OCI-LY3 (cell line): ENCODE results near the gene MCRS1.

Experiments
- H2AFZ ChIP-seq: fragments of 200-600, 300-600 bp; shearing (Covaris generic); 2 replicates; pipeline ENCODE4 v1.6.0; 2014; ENCODE audit warnings: antibody characterized with exemption, low read depth, low read length
- H3K27ac ChIP-seq: fragments of 200-600, 300-600 bp; sonication (generic); 2 replicates; pipeline ENCODE4 v1.5.1; 2014; ENCODE audit warnings: mild to moderate bottlenecking, low read length, moderate library complexity, mixed read lengths
- H3K27me3 ChIP-seq: fragments of 200-600, 300-600 bp; sonication (generic); 2 replicates; pipeline ENCODE4 v1.6.1; 2014; ENCODE audit warnings: low read depth, low read length, mixed read lengths
- H3K36me3 ChIP-seq: fragments of 200-600, 300-600 bp; sonication (generic); replicated peaks from 2 replicates; pipeline ENCODE3; 2014; ENCODE audit warnings: low read depth, low read length, mixed read lengths
- H3K4me1 ChIP-seq: fragments of 300-600, 200-600 bp; sonication (generic); 2 replicates; pipeline ENCODE4 v1.6.1; 2014; ENCODE audit warnings: low read length, mixed read lengths
- H3K4me2 ChIP-seq: fragments of 200-600, 300-600 bp; sonication (generic); 2 replicates; pipeline ENCODE4 v1.6.1; 2014; ENCODE audit warnings: low read length, mixed read lengths
- H3K4me3 ChIP-seq: fragments of 300-600, 200-600 bp; sonication (generic); 2 replicates; pipeline ENCODE4 v1.5.1; 2014; ENCODE audit warnings: antibody characterized with exemption, mild to moderate bottlenecking, low read length, moderate library complexity
- H3K79me2 ChIP-seq: fragments of 300-600, 200-600 bp; shearing (Covaris generic); 2 replicates; pipeline ENCODE4 v1.6.1; 2014; ENCODE audit warnings: mild to moderate bottlenecking, low read length, mixed read lengths
- H3K9ac ChIP-seq: fragments of 300-600, 200-600 bp; shearing (Covaris generic); 2 replicates; pipeline ENCODE4 v1.6.0; 2014; ENCODE audit warnings: mild to moderate bottlenecking, low read length, moderate library complexity
- H3K9me3 ChIP-seq: fragments of 200-600, 300-600 bp; shearing (Covaris generic); 2 replicates; pipeline ENCODE4 v1.6.1; 2014; ENCODE audit warnings: low read length, mixed read lengths; ENCODE audit not compliant: insufficient read depth
- H4K20me1 ChIP-seq: fragments of 200-600, 300-600 bp; sonication (generic); 2 replicates; pipeline ENCODE4 v1.6.1; 2016; ENCODE audit warnings: low read length, mixed read lengths; ENCODE audit not compliant: insufficient read depth
- EZH2phosphoT487 ChIP-seq: fragments of 200-600 bp; shearing (Covaris generic); IDR thresholded peaks from 2 replicates; pipeline ENCODE4 v1.6.1; 2018; ENCODE audit warnings: antibody characterized with exemption, mixed run types, low read depth
- TF ChIP-seq, protein P1 (sequence below): fragments of 200-600, 300-600 bp; sonication (generic); IDR thresholded peaks from 2 replicates; pipeline ENCODE4 v1.5.1; 2014; ENCODE audit warnings: antibody characterized with exemption, low read length, low read depth

MCRS1 gene

DNA sequence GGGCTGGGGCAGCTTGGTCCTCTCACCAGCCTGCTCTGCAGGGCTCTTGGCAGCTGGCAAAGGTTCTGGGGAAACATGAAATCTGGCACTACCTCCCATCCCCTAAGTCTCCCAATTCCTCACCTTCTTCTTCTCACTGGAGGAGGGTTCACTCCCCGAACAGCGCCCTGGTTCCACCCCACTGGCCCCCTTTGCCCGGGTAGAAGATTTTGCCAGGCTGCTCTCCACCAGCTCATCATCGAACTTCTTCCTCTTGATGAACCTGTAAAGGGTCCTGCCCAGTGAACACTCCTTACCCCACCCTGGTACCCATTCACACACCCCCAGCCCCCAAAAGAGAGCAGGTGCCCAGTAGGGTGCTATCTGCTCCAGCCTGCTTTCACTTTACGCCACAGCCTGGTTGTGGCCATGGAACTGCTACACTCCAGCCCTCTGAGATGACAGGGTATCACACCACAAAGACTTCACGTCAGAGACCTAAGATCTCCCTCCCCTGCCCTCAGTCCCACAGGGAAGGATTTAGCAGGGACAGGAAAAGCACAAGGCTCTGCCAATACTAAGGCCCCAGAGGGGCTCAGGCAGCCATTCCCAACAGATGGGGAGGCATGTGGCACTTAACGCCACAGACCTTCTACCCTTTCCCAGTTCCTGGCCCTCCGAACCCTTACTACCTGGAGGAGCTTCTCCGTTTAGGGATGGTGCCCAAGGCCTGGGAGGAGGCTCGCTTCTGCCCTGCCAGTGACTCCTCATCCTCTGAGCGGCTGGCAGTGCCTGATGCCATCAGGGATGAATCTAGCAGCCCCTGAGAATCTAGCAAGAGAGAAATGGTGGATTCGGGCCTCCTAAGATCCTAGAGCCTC, 2.3 kb downstream of the MCRS1 start:
- no peak for TF ChIP-seq EZH2phosphoT487
- TF ChIP-seq, protein P1, sequence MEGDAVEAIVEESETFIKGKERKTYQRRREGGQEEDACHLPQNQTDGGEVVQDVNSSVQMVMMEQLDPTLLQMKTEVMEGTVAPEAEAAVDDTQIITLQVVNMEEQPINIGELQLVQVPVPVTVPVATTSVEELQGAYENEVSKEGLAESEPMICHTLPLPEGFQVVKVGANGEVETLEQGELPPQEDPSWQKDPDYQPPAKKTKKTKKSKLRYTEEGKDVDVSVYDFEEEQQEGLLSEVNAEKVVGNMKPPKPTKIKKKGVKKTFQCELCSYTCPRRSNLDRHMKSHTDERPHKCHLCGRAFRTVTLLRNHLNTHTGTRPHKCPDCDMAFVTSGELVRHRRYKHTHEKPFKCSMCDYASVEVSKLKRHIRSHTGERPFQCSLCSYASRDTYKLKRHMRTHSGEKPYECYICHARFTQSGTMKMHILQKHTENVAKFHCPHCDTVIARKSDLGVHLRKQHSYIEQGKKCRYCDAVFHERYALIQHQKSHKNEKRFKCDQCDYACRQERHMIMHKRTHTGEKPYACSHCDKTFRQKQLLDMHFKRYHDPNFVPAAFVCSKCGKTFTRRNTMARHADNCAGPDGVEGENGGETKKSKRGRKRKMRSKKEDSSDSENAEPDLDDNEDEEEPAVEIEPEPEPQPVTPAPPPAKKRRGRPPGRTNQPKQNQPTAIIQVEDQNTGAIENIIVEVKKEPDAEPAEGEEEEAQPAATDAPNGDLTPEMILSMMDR, result no peak
- no peaks in the 10 kb centered on the region for H3K9me3 ChIP-seq
- no peak overlapping the region for H3K27ac ChIP-seq
- H3K27me3 ChIP-seq, result no peaks in the 10 kb centered on the region
- peaks cover 30% of the 10 kb centered on the region for H3K79me2 ChIP-seq
- H3K36me3 ChIP-seq, result peaks cover 26% of the 10 kb centered on the region
- peaks cover 10% of the 10 kb centered on the region for H3K4me1 ChIP-seq
- H2AFZ ChIP-seq, result no peak overlapping the region
- no peak overlapping the region for H3K9ac ChIP-seq
- no peak overlapping the region for H3K4me2 ChIP-seq
- H4K20me1 ChIP-seq, result no peaks in the 10 kb centered on the region
- H3K4me3 ChIP-seq, result no peak overlapping the region

DNA sequence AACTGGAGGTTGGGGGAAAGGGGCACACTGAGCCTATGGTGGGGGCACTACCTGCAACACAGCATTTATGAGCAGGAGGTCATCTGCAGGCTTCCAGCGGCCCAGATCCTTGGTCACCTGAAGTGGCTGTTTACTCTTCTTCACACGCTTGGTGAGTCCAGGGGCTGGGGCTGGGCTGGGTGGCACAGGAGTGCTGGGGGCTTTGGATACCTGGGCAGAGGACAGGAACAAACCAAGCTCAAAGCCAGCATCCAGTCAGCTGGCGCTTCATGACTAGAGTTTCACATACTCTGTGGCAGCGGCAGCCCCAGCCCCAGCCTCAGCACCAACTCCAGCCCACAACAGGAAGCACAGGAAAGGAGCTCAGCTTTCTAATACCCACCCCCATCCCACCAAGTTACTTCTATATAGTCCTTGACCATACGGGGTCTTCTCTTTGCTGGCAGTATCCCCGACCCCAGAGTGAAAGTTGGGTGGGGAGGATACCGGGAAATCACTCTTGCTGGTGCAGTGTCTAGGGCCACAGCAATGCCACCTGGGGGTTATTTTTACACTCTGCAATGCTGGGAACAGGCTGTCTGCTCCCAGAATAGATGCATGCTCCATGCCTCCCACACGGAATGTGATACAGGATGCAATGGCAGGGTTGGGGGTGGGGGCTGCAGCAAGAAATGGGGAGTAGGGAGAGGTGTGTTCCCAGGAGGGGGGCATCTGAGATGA, 3.1 kb downstream of the MCRS1 start:
- Histone ChIP-seq H2AFZ (no peak overlapping the region), H3K4me2 (no peak overlapping the region), H3K27me3 (no peaks in the 10 kb centered on the region), H3K4me1 (peaks cover 10% of the 10 kb centered on the region), H3K4me3 (no peak overlapping the region), H3K9me3 (no peaks in the 10 kb centered on the region), H3K9ac (no peak overlapping the region), H4K20me1 (no peaks in the 10 kb centered on the region), H3K36me3 (peaks cover 32% of the 10 kb centered on the region), H3K79me2 (peaks cover 26% of the 10 kb centered on the region), H3K27ac (no peak overlapping the region)
- TF ChIP-seq, protein P1, result no peak
- no peak for TF ChIP-seq EZH2phosphoT487

DNA sequence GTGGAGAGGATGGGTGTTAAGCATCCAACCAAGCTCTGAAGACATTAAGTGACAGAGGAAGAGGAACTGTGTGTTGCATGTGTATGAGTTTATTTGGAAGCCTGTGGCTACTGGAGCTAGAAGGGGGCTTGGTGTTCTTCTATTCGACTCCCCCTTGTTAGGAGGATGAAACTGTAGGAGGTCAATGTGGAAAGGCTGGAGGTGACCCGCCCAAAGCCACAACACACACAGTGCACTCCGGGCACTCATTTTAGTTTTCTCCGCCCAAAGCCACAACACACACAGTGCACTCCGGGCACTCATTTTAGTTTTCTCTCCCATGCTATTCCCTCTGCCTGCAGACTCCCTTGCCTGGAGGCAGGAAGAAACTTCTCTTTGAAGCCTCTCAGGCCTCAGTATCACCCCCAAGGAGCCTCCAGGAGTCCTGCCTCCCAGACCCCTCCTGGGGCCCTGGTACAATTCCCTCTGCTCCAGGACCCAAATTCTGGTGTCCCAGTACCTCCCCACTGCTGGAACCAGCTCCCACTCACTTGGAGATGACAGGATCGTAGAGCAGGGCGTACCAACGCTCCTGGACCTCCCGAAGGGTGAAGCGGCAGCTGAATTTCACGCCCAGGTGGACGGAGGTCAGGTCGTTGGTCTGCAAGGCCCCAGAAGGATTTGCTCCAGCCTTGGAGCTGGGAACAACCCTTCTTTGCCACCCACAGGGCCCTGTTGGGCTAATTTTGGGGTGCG, 3.8 kb downstream of the MCRS1 start:
- no peak overlapping the region for H3K9ac ChIP-seq
- H2AFZ ChIP-seq, result no peak overlapping the region
- H3K27me3 ChIP-seq, result no peaks in the 10 kb centered on the region
- peaks cover 10% of the 10 kb centered on the region for H3K4me1 ChIP-seq
- H3K4me3 ChIP-seq, result no peak overlapping the region
- TF ChIP-seq, protein P1, result no peak
- TF ChIP-seq EZH2phosphoT487, result no peak
- peaks cover 25% of the 10 kb centered on the region for H3K79me2 ChIP-seq
- peaks cover 32% of the 10 kb centered on the region for H3K36me3 ChIP-seq
- H3K9me3 ChIP-seq, result no peaks in the 10 kb centered on the region
- no peaks in the 10 kb centered on the region for H4K20me1 ChIP-seq
- H3K27ac ChIP-seq, result no peak overlapping the region
- no peak overlapping the region for H3K4me2 ChIP-seq

DNA sequence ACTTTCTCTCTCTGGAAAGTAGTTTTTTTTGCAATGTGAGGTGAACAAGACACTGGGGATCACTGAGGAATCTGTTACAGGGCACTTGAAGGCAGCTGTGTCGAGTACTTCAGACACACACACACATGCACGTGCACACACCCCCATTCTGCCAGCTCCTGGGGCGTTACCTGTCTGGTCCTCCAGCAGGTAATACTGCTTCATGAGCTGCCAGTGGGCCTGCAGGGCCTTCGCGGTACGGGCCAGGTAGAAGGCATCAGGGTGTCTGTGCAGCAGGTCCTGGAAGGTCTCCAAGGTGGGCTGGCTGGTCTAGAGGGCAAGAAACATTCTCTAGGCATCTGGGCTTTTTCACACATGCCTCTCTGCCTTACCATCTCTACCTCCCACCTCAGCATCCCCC, 5.1 kb downstream of the MCRS1 start:
- Histone ChIP-seq H3K4me3 (no peak overlapping the region), H3K4me2 (no peak overlapping the region), H3K4me1 (peaks cover 6% of the 10 kb centered on the region), H3K9me3 (no peaks in the 10 kb centered on the region), H4K20me1 (no peaks in the 10 kb centered on the region), H3K9ac (no peak overlapping the region), H3K27ac (no peak overlapping the region), H2AFZ (no peak overlapping the region), H3K36me3 (peaks cover 37% of the 10 kb centered on the region), H3K27me3 (no peaks in the 10 kb centered on the region), H3K79me2 (peaks cover 16% of the 10 kb centered on the region)
- TF ChIP-seq EZH2phosphoT487, result no peak
- TF ChIP-seq, protein P1, result no peak
